ENCODE measurements around the gene C22orf39.
"Not testable (repeated sequence)": the region's sequence is repeated elsewhere in the genome, so short reads cannot be mapped to it uniquely, and the experiment has no call there.

The C22orf39 gene

GRCh38 chr22:19453718-19454117, 6.2 kb upstream of the C22orf39 start:
- no peak for DNase-seq

GRCh38 chr22:19451570-19451969, 4.1 kb upstream of the C22orf39 start:
- no peak for DNase-seq

DNA sequence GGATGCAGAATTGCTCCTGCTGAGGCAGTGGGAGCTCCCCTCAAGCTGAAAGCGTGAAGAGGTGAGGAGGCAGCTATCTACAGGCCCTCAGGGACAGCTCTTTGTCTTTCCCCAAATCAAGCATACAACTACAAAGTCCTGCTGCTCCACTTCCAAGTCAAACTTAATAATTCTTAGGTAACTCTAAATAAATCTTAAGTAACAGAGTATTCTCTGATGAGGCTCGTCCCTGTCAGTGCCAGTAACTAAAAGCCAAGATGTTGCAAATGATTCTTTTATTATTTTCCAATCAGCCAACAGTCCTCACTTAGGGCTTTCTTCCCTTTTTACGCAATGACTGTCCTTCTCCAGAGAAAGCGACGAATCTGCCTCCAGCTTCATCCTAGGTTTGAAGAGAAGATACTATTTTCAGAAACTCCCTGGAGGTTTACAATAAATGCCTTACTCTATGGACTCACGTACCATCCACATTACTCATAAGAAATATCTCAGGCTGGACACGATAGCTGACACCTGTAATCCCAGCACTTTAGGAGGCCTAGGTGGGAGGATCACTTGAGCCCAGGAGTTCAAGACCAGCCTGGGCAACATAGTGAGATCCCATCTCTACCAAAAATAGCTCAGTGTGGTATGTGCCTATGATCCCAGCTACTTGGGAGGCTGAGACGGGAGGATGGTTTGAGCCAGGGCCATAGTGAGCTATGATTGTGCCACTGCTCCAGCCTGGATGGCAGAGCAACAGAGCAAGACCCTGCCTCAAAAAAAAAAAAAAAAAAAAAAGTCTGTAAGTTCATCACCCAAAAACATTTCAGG, 3.1 kb upstream of the C22orf39 start:
- no peak for DNase-seq

GRCh38 chr22:19449422-19449767, 1.9 kb upstream of the C22orf39 start:
- no peak for DNase-seq

GRCh38 chr22:19448739-19449421, 1.4 kb upstream of the C22orf39 start:
- peak in 1 of 5 experiments; percentile 81 for DNase-seq

GRCh38 chr22:19448076-19448607, 631 bp upstream of the C22orf39 start:
- DNase-seq = peak in 1 of 5 experiments; percentile 62

DNA sequence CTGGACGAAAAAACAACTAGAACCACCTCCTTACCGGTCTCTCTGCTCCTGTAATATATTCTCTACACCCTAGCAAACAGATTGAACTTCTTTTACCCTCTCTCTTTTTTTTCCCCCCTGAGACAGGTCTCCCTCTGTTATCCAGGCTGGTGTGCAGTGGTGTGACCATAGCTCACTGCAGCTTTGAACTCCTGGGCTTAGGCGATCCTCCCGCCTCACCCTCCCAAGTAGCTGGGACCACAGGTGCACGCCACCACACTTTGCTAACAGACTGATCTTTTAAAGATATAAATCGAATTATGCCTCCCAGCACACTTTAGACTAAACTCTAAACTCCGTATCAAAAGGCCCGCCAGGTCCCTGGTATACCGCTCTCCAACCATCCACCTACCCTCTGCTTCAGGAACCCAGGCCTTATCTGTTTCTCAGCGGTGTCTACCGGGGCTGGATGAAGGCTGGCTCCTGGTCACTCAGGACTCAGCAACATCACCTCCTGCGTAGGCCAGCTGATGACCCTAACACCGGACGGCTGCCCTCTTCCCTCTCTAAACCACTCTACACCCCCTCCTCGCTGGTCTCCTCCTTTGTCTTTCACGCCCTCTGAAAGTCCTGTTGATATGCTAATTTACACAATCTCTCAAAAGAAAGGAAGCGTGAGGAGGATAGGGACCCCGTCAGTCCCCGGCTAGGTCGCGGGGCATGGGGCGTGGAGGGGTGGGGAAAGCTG, 745 bp downstream of the C22orf39 start:
- DNase-seq = no peak

DNA sequence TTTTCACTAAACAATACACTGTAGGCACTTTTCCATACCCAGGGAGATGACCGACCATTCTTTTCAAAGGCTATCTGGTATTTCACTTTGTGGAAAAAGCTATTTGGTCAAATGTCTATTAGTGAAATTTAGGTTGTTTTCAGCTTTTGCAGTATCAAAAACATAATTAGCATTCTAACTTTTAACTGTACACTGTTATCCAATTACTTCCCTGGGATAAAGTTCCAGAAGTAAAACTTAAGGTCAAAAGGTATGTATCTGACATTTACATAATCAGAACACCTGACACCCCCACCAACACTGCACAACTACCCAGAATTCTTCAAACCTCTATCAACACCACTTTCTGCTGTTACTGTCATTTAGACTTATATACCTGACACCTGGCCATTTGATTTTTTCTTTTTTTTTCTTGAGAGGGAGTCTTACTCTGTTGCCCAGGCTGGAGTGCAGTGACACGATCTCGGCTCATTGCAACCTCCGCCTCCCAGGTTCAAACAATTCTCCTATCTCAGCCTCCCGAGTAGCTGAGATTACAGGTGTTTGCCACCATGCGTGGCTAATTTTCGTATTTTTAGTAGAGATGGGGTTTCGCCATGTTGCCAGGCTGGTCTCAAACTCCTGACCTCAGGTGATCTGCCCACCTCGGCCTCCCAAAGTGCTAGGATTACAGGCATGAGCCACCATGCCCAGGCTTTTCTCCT, 2.1 kb downstream of the C22orf39 start:
- DNase-seq = not testable (repeated sequence)

GRCh38 chr22:19443544-19444211, 3.8 kb downstream of the C22orf39 start:
- DNase-seq = no peak

- no peak for DNase-seq
Observed at GRCh38 chr22:19442166-19442565, 5.3 kb downstream of the C22orf39 start.

- no peak for DNase-seq
Observed at GRCh38 chr22:19440411-19441195, 6.9 kb downstream of the C22orf39 start.

DNA sequence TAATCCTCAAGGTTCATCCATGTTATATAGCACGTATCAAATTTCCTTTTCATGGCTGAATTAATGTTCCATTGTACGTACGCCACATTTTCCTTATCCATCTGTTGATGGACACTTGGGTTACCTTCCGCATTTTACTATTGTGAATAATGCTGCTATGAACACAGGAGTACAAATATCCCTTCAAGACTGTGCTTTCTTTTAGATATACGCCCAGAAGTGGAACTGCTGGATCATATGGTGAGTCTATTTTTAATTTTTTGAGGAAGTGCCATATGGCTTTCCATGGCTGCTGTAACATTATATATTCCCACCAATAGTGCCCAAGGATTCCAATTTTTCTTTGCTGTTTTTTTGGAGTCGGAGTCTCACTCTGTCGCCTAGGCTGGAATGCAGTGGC, 9.2 kb downstream of the C22orf39 start:
- no peak for DNase-seq

DNA sequence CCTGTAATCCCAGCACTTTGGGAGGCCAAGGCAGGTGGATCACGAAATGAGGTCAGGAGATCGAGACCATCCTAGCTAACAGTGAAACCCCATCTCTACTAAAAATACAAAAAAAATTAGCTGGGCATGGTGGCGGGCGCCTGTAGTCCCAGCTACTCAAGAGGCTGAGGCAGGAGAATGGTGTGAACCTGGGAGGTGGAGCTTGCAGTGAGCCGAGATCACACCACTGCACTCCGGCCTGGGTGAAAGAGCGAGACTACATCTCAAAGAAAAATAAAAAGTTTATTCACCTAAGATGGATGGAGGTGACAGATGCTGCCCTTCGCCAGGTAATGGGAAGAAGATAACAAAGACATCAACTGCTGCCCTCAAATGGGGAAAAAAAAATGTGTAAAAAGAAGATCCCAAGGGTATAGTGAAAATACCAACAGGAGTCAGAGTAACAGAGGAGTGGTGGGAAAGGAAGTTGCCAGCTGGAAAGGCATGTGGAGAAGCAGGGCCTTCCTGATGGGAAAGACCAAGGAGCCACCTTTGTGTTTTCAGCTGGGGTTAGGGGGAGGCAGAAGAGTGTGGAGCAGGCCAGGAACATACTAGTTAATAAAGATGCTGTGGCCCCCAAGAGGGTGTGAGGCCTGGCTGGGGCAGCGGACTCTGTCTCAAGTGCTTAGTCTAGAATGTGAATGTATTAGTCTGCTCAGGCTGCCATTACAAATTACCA, 10.9 kb downstream of the C22orf39 start:
- DNase-seq = not testable (repeated sequence)

- no peak for DNase-seq
Observed at GRCh38 chr22:19434829-19435580, 12.5 kb downstream of the C22orf39 start.

DNA sequence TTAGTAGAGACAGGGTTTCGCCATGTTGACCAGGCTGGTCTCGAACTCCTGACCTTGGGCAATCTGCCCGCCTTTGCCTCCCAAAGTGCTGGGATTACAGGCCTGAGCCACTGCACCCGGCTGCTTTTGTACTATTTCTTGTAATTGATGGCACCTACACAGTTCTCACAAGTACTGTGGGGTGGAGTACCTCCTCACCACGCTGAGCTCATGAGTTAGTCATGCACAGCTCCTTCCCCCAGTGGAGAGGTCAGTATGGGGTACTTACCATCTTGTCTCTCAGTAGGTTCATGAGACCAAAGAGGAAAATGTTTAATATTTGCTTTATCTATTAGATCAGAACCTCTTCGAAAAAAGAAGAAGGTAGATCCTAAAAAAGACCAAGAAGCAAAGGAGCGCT, 13.1 kb downstream of the C22orf39 start:
- no peak for DNase-seq

GRCh38 chr22:19432133-19432851, 15.2 kb downstream of the C22orf39 start, which contains the start of gene MRPL40:
MRPL40 (plus strand) TSS chr22:19432545; CDS start chr22:19432555, 10 bp downstream.
- peak; percentile 66 to 96 (median 78) for DNase-seq

GRCh38 chr22:19431649-19432132, 15.8 kb downstream of the C22orf39 start, which contains the start of gene HIRA:
HIRA (minus strand) TSS chr22:19431733; CDS start chr22:19431476, 257 bp downstream.
- DNase-seq = peak; percentile 72 to 90 (median 78)

DNA sequence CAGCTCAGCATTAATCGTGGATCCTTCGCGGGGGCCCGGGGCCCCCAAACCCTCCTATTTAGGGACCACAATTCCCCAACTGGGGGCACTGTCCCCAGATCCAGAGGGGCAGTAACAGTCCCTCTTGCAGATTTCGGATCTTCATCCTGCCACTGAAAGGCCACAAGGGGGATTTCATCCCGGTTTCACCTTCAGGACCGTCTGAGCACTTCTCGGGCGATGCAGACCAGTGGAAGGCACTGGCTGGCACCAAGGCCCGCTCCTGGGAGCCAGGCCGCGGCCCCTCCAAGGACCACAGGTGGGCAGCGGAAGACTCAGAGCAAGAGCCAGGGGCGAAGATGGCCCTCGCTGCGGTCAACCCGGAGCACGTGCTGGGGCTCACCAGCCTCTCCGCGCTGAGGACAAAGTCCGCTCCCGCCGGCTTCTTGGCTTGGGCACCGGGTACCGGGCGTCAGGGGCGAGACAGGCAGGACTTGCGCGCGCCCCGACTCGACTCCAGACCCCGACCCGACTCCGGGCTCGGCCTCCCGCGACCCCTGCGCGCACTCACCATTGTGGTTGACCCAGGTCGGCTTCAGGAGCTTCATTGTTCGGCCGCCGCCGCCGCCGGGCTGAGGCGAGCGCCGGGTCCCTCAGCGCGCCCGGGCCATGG, 16.5 kb downstream of the C22orf39 start:
- DNase-seq = peak in 3 of 5 experiments; percentile 9 to 40 (median 18)

All from T-helper 2 cell (primary cell).